Peyer's patch (tissue), 4 donors: ENCODE data around the gene GATAD2B. TPM values are rescaled to one million over a fixed set of nuclear protein-coding genes. Genes with fewer than 3 reads are reported as not detected.

Source experiments
- DNase-seq, 3 donors: peaks; one replicate each; pipeline ENCODE4 v3.0.0-alpha.2; 2017 to 2019
- H3K27ac ChIP-seq, 4 donors: fragments of 200-600 bp; sonication (generic); one replicate each; pipeline ENCODE4 v1.5.1; 2016 to 2019
- H3K27me3 ChIP-seq, 2 donors: fragments of 200-600 bp; sonication (generic); one replicate each; pipeline ENCODE4 v1.5.1; 2019
- H3K36me3 ChIP-seq, 3 donors: fragments of 200-600 bp; sonication (generic); one replicate each; pipeline ENCODE4 v1.5.1; 2016 to 2019
- H3K4me1 ChIP-seq, 4 donors: fragments of 200-600 bp; sonication (generic); one replicate each; pipeline ENCODE4 v1.5.1; 2016 to 2019
- H3K4me3 ChIP-seq, 4 donors: fragments of 200-600 bp; sonication (generic); 1 replicate in 3 of 4; 2 replicates in 1 of 4; pipeline ENCODE4 v1.5.1; 2016 to 2019; ENCODE audit warnings: mild to moderate bottlenecking in 1 of 4
- H3K9me3 ChIP-seq, 4 donors: fragments of 200-600 bp; sonication (generic); one replicate each; pipeline ENCODE4 v1.5.1; 2016 to 2019; ENCODE audit warnings: mild to moderate bottlenecking in 1 of 4
- POLR2A ChIP-seq, 2 donors: fragments of 450-650 bp; IDR thresholded peaks; one replicate each; pipeline ENCODE4 v1.5.1; 2017; ENCODE audit warnings: antibody characterized with exemption in 2 of 2, mild to moderate bottlenecking in 2 of 2, moderate library complexity in 2 of 2
- total RNA-seq, 4 donors: library from RNA; depleted of rRNA; stranded (reverse); fragments of >200 nt; gene quantifications; one replicate each; pipeline ENCODE4 v1.1.0, GENCODE V29; 2016
- TF ChIP-seq, protein P1 (sequence below), 6 experiments: fragments of 450-650 bp in 4 of 6; fragments of 200-600 bp in 2 of 6; sonication (generic) in 1 of 6; IDR thresholded peaks; one replicate each; pipeline ENCODE4 v1.5.1; 2017 to 2019; ENCODE audit warnings: antibody characterized with exemption in 6 of 6, mild to moderate bottlenecking in 3 of 6, moderate library complexity in 1 of 6

Gene GATAD2B
- total RNA-seq, 4 donors from 2014 or later, result 22.3 to 65.2 (median 24.7) TPM

DNA sequence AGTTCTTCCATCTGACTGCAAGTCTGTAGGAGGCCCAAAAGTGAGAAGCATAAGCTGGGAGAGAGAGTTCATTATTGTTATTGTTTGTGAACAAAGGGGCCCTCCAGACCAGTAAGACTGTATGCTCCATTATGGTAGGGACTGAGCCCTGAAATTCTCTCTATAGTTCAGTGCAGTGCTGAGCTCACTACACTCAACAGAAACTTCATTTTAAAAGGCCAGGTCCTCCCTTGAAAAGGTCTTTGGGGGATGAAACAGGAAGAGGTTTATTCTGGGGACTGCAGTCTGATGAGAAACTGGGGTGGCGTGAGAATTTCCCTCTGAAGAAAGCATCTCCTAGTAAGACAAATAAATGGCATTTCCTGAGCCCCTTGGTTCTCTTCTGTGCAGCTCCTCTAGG is 5.5 kb upstream of the GATAD2B start:
- no peaks in the 10 kb centered on the region for H3K9me3 ChIP-seq
- H3K27me3 ChIP-seq, result no peaks in the 10 kb centered on the region
- peak in 1 of 3 donors; percentile 7 for DNase-seq
- H3K36me3 ChIP-seq, result peaks cover 0 to 24% (median 0%) of the 10 kb centered on the region in 3 donors
- peaks cover 0 to 11% (median 2%) of the 10 kb centered on the region in 4 donors for H3K4me1 ChIP-seq
- no peak overlapping the region for H3K4me3 ChIP-seq
- peak overlapping the region in 1 of 4 donors; percentile 39 for H3K27ac ChIP-seq
- no peak for TF ChIP-seq POLR2A (IDR thresholded peaks at IDR 0.05)
- TF ChIP-seq, protein P1, sequence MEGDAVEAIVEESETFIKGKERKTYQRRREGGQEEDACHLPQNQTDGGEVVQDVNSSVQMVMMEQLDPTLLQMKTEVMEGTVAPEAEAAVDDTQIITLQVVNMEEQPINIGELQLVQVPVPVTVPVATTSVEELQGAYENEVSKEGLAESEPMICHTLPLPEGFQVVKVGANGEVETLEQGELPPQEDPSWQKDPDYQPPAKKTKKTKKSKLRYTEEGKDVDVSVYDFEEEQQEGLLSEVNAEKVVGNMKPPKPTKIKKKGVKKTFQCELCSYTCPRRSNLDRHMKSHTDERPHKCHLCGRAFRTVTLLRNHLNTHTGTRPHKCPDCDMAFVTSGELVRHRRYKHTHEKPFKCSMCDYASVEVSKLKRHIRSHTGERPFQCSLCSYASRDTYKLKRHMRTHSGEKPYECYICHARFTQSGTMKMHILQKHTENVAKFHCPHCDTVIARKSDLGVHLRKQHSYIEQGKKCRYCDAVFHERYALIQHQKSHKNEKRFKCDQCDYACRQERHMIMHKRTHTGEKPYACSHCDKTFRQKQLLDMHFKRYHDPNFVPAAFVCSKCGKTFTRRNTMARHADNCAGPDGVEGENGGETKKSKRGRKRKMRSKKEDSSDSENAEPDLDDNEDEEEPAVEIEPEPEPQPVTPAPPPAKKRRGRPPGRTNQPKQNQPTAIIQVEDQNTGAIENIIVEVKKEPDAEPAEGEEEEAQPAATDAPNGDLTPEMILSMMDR (IDR thresholded peaks at IDR 0.05), result no peak

DNA sequence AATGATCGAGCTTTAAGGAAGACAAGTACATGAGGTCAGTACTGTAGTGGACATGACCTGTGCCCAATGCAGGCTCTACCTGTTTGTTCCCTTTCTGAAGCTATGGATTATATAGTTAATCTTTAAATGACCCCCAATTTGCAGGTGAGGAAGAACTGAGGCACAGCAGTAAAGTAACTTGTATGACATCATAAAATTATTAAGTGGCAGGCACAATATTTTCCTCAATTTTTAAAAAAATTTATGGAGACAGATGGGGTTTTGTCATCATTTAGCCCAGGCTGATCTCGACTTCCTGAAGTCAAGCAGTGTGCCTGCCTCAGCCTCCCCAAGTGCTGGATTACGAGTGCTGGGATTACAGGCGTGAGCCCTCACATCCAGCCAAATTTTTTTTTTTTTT is 3.6 kb upstream of the GATAD2B start:
- no peak for DNase-seq
- no peak for TF ChIP-seq POLR2A (IDR thresholded peaks at IDR 0.05)
- TF ChIP-seq, protein P1 (IDR thresholded peaks at IDR 0.05), result no peak
- no peak overlapping the region for H3K4me3 ChIP-seq

DNA sequence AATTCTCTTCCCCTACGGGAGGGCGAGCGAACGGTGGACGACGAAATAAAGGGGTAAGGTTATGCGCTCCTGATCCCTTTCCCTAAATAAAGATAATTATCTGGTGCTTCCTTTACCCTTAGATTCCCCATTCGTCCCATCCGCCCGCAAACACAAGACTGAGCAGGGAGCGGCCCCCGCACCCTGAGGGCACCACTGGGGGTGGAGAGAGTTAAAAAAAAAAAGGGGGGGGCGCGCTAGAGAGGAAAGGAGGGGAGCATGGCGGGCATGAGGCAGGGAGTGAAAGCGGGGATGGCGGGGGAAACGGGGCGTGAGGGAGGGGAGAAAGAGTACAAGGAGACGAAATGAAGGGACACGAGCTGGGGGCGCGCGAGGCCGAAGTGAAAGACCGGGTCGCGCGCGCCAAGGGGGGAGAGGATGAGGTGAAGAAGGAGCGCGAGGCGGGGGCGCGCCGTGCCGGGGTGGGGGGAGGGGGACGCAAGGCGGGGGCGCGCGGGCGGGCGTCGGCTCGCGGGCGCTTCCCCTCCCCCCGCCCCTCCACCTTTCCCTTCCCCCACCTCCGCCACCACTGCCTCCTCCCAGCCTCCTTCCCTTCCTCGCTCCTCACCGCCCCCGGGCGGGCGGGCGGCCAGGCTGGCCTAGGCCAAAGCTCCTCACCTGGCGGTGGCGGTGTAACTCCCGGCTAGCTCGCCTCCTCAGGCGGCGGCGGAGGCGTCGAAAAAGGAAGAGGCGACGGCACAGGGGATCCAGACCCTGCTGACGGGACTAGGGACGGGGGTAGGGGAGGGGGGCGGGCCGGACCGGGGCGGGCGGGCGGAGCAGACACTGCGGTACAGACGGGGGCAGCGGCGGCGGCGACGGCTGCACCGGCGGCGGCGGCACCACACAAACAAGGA is 448 bp downstream of the GATAD2B start:
- peak in 2 of 3 donors; percentile 63 to 75 for DNase-seq
- TF ChIP-seq, protein P1 (IDR thresholded peaks at IDR 0.05), result peak in 2 of 6 experiments; percentile 15 to 17
- TF ChIP-seq POLR2A (IDR thresholded peaks at IDR 0.05), result no peak
- peaks cover 0 to 3% (median 0%) of the 10 kb centered on the region in 3 donors for H3K36me3 ChIP-seq
- peaks cover 0 to 33% (median 9%) of the 10 kb centered on the region in 4 donors for H3K4me1 ChIP-seq
- no peaks in the 10 kb centered on the region for H3K27me3 ChIP-seq
- peak overlapping the region; percentile 80 to 92 (median 83) for H3K4me3 ChIP-seq
- peak overlapping the region; percentile 88 to 97 (median 88) for H3K27ac ChIP-seq
- no peaks in the 10 kb centered on the region for H3K9me3 ChIP-seq

More for the DNA sequence above, 3.6 kb upstream of the GATAD2B start:
- H3K4me1 ChIP-seq, result peaks cover 0 to 15% (median 3%) of the 10 kb centered on the region in 4 donors
- no peaks in the 10 kb centered on the region for H3K9me3 ChIP-seq
- H3K27me3 ChIP-seq, result no peaks in the 10 kb centered on the region
- H3K36me3 ChIP-seq, result peaks cover 0 to 11% (median 0%) of the 10 kb centered on the region in 3 donors
- H3K27ac ChIP-seq, result no peak overlapping the region

DNA sequence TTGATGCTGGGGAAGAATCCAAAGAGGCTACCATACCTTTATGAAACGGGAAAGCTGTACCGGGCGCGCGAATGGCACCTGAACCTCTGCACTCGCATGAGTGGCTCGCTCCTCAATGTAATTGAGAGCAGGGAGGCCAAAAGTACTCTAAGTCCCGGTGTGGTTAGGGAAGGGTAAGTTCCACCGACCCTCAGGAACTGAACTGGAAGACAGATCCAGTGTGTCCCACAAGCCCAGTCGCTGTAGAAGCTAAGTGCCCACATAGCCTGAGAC is 1.0 kb downstream of the GATAD2B start:
- H3K4me1 ChIP-seq, result peaks cover 0 to 33% (median 9%) of the 10 kb centered on the region in 4 donors
- TF ChIP-seq POLR2A (IDR thresholded peaks at IDR 0.05), result no peak
- TF ChIP-seq, protein P1 (IDR thresholded peaks at IDR 0.05), result no peak
- DNase-seq, result no peak
- no peaks in the 10 kb centered on the region for H3K9me3 ChIP-seq
- H3K27me3 ChIP-seq, result no peaks in the 10 kb centered on the region
- peak overlapping the region; percentile 88 to 97 (median 88) for H3K27ac ChIP-seq
- H3K4me3 ChIP-seq, result peak overlapping the region; percentile 80 to 92 (median 83)
- H3K36me3 ChIP-seq, result peaks cover 0 to 3% (median 0%) of the 10 kb centered on the region in 3 donors

DNA sequence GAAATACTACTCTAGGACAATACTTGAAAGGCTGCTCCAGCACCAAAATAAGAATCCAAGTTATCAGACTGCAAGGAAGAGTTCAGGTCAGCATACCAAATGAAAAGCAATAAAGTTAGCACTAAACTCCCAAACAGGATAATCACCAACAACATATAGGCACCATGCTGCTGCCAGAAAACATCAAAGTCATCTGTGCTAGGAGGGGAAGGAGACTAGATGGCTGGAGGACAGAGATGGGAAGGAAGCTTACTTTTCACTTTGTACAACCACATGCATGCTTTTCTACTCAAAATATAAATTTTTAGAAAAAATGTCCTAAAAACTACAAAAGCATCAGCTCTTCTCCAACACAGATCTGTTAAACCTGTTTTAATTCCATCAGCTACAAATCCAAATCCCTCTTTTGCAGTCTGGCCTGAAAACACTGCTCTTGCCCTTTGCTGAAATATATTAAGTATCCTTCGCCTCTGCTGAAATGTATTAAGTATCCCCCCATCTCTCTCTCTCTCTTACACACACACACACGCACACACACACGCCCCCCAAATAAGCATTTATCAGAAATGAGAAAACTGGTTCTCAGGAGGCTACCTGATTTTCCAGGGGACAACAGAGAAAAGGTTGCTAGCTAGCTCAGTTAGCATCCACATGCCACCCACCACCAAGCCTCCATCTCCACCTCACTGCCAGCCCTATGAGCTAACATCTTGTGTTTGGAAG is 1.5 kb downstream of the GATAD2B start:
- H3K36me3 ChIP-seq, result peaks cover 0 to 3% (median 0%) of the 10 kb centered on the region in 3 donors
- DNase-seq, result no peak
- no peaks in the 10 kb centered on the region for H3K9me3 ChIP-seq
- TF ChIP-seq, protein P1 (IDR thresholded peaks at IDR 0.05), result no peak
- no peak for TF ChIP-seq POLR2A (IDR thresholded peaks at IDR 0.05)
- H3K27me3 ChIP-seq, result no peaks in the 10 kb centered on the region
- H3K4me3 ChIP-seq, result peak overlapping the region; percentile 80 to 92 (median 83)
- peaks cover 0 to 34% (median 9%) of the 10 kb centered on the region in 4 donors for H3K4me1 ChIP-seq
- H3K27ac ChIP-seq, result peak overlapping the region in 2 of 4 donors; percentile 88 to 97
